Activated CD8-positive, alpha-beta memory T cell treated with anti-CD3 and anti-CD28 coated beads, Interleukin-2, amount 50 U/mL, for 24 hours (primary cell): Measurements from ENCODE around the gene BCL2L12.
"Not testable (repeated sequence)": the region's sequence is repeated elsewhere in the genome, so short reads cannot be mapped to it uniquely, and the experiment has no call there.

Source experiments
- DNase-seq: peaks from one replicate; pipeline ENCODE4 v3.0.0-alpha.2; 2020; ENCODE audit errors: extremely low read depth

Gene BCL2L12

GRCh38 chr19:49665351-49666119, at the start of gene BCL2L12, which contains the start of gene IRF3:
TSS of gene BCL2L12 (plus strand) at chr19:49665933. CDS start at chr19:49666693, 760 bp downstream.
TSS of gene IRF3 (minus strand) at chr19:49665857. CDS start at chr19:49664838, 1,019 bp downstream.
- DNase-seq, result peak; percentile 98

GRCh38 chr19:49616532-49616931, 49.2 kb upstream of the BCL2L12 start:
- no peak for DNase-seq

- DNase-seq, result no peak
Observed at GRCh38 chr19:49616945-49617344, 48.8 kb upstream of the BCL2L12 start.

- not testable (repeated sequence) for DNase-seq
Observed at GRCh38 chr19:49617860-49618259, 47.9 kb upstream of the BCL2L12 start.

- no peak for DNase-seq
Observed at GRCh38 chr19:49624967-49625910, 40.5 kb upstream of the BCL2L12 start.

- no peak for DNase-seq
Observed at GRCh38 chr19:49626226-49626625, 39.5 kb upstream of the BCL2L12 start.

GRCh38 chr19:49629659-49630058, 36.1 kb upstream of the BCL2L12 start:
- no peak for DNase-seq

- DNase-seq, result no peak
Observed at GRCh38 chr19:49631014-49631588, 34.6 kb upstream of the BCL2L12 start.

- no peak for DNase-seq
Observed at GRCh38 chr19:49631610-49632192, 34.0 kb upstream of the BCL2L12 start.

- DNase-seq, result no peak
Observed at GRCh38 chr19:49632576-49632975, 33.2 kb upstream of the BCL2L12 start.

- not testable (repeated sequence) for DNase-seq
Observed at GRCh38 chr19:49633273-49633672, 32.5 kb upstream of the BCL2L12 start.

- no peak for DNase-seq
Observed at GRCh38 chr19:49635530-49636232, 30.1 kb upstream of the BCL2L12 start.

- DNase-seq, result no peak
Observed at GRCh38 chr19:49636233-49636932, 29.4 kb upstream of the BCL2L12 start.

GRCh38 chr19:49637821-49638738, 27.7 kb upstream of the BCL2L12 start:
- DNase-seq, result no peak

- DNase-seq, result no peak
Observed at GRCh38 chr19:49639401-49640112, 26.2 kb upstream of the BCL2L12 start.

GRCh38 chr19:49640113-49640898, 25.4 kb upstream of the BCL2L12 start, which contains the start of gene RRAS:
TSS of gene RRAS (minus strand) at chr19:49640143. CDS start at chr19:49640098, 45 bp downstream.
- peak; percentile 100 for DNase-seq

- peak; percentile 96 for DNase-seq
Observed at GRCh38 chr19:49641688-49642491, 23.8 kb upstream of the BCL2L12 start, which contains the start of gene SCAF1. TSS of gene SCAF1 (plus strand) at chr19:49642209. CDS start at chr19:49645027, 2,818 bp downstream.
